Testis (tissue), 3 donors: ENCODE data around the gene RGS11. TPM values are rescaled to one million over a fixed set of nuclear protein-coding genes. Genes with fewer than 3 reads are reported as not detected.

Experiments used
- DNase-seq: peaks from one replicate; pipeline ENCODE4 v3.0.0-alpha.2; 2019
- H3K27ac ChIP-seq, 2 donors: fragments of 200-600 bp; sonication (generic); one replicate each; pipeline ENCODE4 v1.5.1; 2019
- H3K27me3 ChIP-seq: fragments of 200-600 bp; sonication (generic); one replicate; pipeline ENCODE4 v1.5.1; 2019
- H3K36me3 ChIP-seq: fragments of 200-600 bp; sonication (generic); one replicate; pipeline ENCODE4 v1.5.1; 2017; ENCODE audit warnings: low read depth; ENCODE audit errors: missing control alignments
- H3K4me1 ChIP-seq: fragments of 200-600 bp; sonication (generic); one replicate; pipeline ENCODE4 v1.5.1; 2019
- H3K4me3 ChIP-seq, 2 donors: fragments of 200-600 bp; sonication (generic); one replicate each; pipeline ENCODE4 v1.5.1; 2017 to 2019
- H3K9me3 ChIP-seq: fragments of 200-600 bp; sonication (generic); one replicate; pipeline ENCODE4 v1.5.1; 2017
- POLR2A ChIP-seq: fragments of 450-650 bp; IDR thresholded peaks from one replicate; pipeline ENCODE4 v1.6.1; 2017; ENCODE audit warnings: antibody characterized with exemption, mild to moderate bottlenecking, moderate library complexity
- WGBS, 2 donors: methylation state at CpG; one replicate each; pipeline ENCODE4 v1.1.5; 2018; 5-methylcytosine and 5-hydroxymethylcytosine counted together
- intact Hi-C: fragments of 100-400 bp; cut with DNase I; formaldehyde crosslinking; loops from one replicate; pipeline ENCODE4 v1.15.1; 2023; ENCODE audit warnings: low total_unique reads
- polyA plus RNA-seq: library from polyadenylated mRNA; stranded (reverse); fragments of 350-450 nt; fragmentation: Illumina TruSeq; extraction: RNeasy Lipid Tissue Mini Kit (QIAGEN cat#74804); gene quantifications from one replicate; pipeline ENCODE4 v1.2.3, GENCODE V29; 2014; ENCODE audit warnings: low read depth, low replicate concordance; ENCODE audit not compliant: insufficient read depth
- total RNA-seq, 2 donors: library from RNA; depleted of rRNA; stranded (reverse); fragments of >200 nt; gene quantifications; one replicate each; pipeline ENCODE4 v1.2.3, GENCODE V29; 2016
- TF ChIP-seq, protein P1 (sequence below), 3 experiments: fragments of 450-650 bp in 2 of 3; fragments of 200-600 bp in 1 of 3; sonication (generic) in 1 of 3; IDR thresholded peaks; one replicate each; pipeline ENCODE4 v1.5.1; 2016 to 2019; ENCODE audit warnings: antibody characterized with exemption in 3 of 3, mild to moderate bottlenecking in 2 of 3, moderate library complexity in 1 of 3

The RGS11 gene
- total and polyA plus RNA-seq, 3 donors from 2014 or later: 1.2 to 3.0 (median 2.9) TPM

DNA sequence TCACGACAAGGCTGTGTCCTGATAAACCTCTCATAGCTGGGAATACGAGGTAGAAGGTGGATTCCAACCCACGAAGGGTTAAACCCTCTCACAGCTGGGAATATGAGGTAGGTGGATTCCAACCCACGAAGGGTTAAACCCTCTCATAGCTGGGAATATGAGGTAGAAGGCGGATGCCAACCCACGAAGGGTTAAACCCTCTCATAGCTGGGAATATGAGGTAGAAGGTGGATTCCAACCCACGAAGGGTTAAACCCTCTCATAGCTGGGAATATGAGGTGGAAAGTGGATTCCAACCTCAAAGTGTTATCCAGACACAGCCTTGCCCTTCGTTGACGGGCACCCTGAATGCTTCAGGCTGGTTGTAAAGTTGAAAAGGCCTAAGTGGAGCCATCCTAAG lies 45.8 kb upstream of the RGS11 start:
- intact Hi-C loops: no loop called here
- no peaks in the 10 kb centered on the region for H3K27me3 ChIP-seq
- 78 to 80% methylated on average over 9 of the region's 9 CpGs for WGBS, 2 donors
- no peak overlapping the region for H3K27ac ChIP-seq
- TF ChIP-seq, protein P1, sequence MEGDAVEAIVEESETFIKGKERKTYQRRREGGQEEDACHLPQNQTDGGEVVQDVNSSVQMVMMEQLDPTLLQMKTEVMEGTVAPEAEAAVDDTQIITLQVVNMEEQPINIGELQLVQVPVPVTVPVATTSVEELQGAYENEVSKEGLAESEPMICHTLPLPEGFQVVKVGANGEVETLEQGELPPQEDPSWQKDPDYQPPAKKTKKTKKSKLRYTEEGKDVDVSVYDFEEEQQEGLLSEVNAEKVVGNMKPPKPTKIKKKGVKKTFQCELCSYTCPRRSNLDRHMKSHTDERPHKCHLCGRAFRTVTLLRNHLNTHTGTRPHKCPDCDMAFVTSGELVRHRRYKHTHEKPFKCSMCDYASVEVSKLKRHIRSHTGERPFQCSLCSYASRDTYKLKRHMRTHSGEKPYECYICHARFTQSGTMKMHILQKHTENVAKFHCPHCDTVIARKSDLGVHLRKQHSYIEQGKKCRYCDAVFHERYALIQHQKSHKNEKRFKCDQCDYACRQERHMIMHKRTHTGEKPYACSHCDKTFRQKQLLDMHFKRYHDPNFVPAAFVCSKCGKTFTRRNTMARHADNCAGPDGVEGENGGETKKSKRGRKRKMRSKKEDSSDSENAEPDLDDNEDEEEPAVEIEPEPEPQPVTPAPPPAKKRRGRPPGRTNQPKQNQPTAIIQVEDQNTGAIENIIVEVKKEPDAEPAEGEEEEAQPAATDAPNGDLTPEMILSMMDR (IDR thresholded peaks at IDR 0.05): no peak
- no peak overlapping the region for H3K4me3 ChIP-seq
- no peaks in the 10 kb centered on the region for H3K36me3 ChIP-seq
- no peaks in the 10 kb centered on the region for H3K9me3 ChIP-seq
- no peak for DNase-seq
- H3K4me1 ChIP-seq: no peaks in the 10 kb centered on the region

GRCh38 chr16:320206-320605 lies 44.5 kb upstream of the RGS11 start:
- Histone ChIP-seq H3K27ac (no peak overlapping the region), H3K4me1 (no peaks in the 10 kb centered on the region), H3K36me3 (no peaks in the 10 kb centered on the region), H3K9me3 (no peaks in the 10 kb centered on the region), H3K27me3 (no peaks in the 10 kb centered on the region), H3K4me3 (no peak overlapping the region)
- no peak for DNase-seq
- 94 to 95% methylated on average over 5 of the region's 5 CpGs for whole genome bisulfite sequencing, 2 donors
- TF ChIP-seq, protein P1 (IDR thresholded peaks at IDR 0.05): no peak
- TF ChIP-seq POLR2A: no peak
- intact Hi-C loops: no loop called here

DNA sequence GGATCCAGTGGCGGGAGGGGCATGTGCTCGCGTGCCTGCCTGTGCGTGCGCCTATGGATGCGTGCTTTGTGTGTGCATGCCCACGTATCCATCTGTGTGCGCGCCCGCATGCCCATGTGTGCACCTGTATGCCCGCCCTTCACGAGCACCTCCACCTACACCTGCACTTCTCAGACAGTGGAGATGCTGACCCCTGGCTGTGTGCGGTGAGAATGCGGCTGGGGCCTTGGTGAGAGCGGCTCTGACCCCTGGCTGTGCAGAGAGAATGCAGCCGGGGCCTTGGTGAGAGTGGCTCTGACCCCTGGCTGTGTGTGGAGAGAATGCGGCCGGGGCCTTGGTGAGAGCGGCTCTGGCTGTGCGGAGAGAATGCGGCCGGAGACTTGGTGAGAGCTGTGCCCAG lies 42.9 kb upstream of the RGS11 start:
- Histone ChIP-seq H3K4me3 (no peak overlapping the region), H3K9me3 (no peaks in the 10 kb centered on the region), H3K36me3 (no peaks in the 10 kb centered on the region), H3K4me1 (no peaks in the 10 kb centered on the region), H3K27me3 (no peaks in the 10 kb centered on the region), H3K27ac (no peak overlapping the region)
- intact Hi-C loops: no loop called here
- 87% methylated on average over 21 to 22 of the region's 22 CpGs for WGBS, 2 donors
- TF ChIP-seq POLR2A: no peak
- TF ChIP-seq, protein P1 (IDR thresholded peaks at IDR 0.05): no peak
- no peak for DNase-seq

DNA sequence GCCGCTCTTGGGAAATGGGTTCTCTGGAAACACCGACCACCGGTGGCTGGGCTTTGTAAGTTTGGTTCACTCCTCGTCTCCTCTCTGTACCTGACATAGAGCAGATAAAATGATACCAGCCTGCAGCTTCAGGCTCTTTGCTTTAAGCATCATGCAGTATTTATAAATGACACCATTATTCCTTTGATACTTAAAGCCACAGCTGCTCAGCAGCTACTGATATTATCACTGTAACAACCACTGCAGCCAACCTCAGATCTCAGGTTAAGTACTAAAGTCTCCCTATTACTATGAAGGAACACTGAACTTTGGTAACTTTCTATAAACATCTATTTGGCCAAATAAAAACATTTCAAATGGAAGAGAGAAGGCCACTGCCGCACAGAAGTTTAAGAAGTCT lies 41.8 kb upstream of the RGS11 start:
- intact Hi-C loops: no loop called here
- TF ChIP-seq POLR2A: no peak
- TF ChIP-seq, protein P1 (IDR thresholded peaks at IDR 0.05): no peak
- H3K9me3 ChIP-seq: no peaks in the 10 kb centered on the region

GRCh38 chr16:316741-317464 lies 41.2 kb upstream of the RGS11 start:
- intact Hi-C loops: no loop called here
- WGBS, 2 donors: 90 to 96% methylated on average over 13 to 19 of the region's 19 CpGs
- Histone ChIP-seq H3K9me3 (no peaks in the 10 kb centered on the region), H3K4me1 (no peaks in the 10 kb centered on the region), H3K36me3 (no peaks in the 10 kb centered on the region), H3K27ac (no peak overlapping the region), H3K4me3 (no peak overlapping the region), H3K27me3 (no peaks in the 10 kb centered on the region)
- TF ChIP-seq POLR2A: no peak
- TF ChIP-seq, protein P1 (IDR thresholded peaks at IDR 0.05): no peak
- no peak for DNase-seq

More for the DNA sequence above, 41.8 kb upstream of the RGS11 start:
- H3K36me3 ChIP-seq: no peaks in the 10 kb centered on the region
- WGBS, 2 donors: 91 to 95% methylated on average over 5 of the region's 5 CpGs
- no peaks in the 10 kb centered on the region for H3K4me1 ChIP-seq
- H3K27ac ChIP-seq: no peak overlapping the region
- H3K4me3 ChIP-seq: no peak overlapping the region
- H3K27me3 ChIP-seq: no peaks in the 10 kb centered on the region
- no peak for DNase-seq
